Vagina (tissue), 2 donors: ENCODE results near the gene SCYGR1.

ENCODE experiments used
- CTCF ChIP-seq, 3 experiments: fragments of 450-650 bp in 2 of 3; fragments of 200-600 bp in 1 of 3; sonication (generic) in 1 of 3; IDR thresholded peaks; one replicate each; pipeline ENCODE4 v1.5.1; 2017 to 2019; ENCODE audit warnings: antibody characterized with exemption in 3 of 3, mild to moderate bottlenecking in 2 of 3, moderate library complexity in 2 of 3
- POLR2AphosphoS5 ChIP-seq, 2 donors: sonication (generic); formaldehyde crosslinking; IDR thresholded peaks; one replicate each; pipeline ENCODE4 v1.9.0; 2017; ENCODE audit warnings: antibody characterized with exemption in 2 of 2, mild to moderate bottlenecking in 2 of 2, low read depth in 1 of 2; ENCODE audit not compliant: insufficient read depth in 1 of 2

GRCh38 chr2:227402321-227402720 is 14.6 kb upstream of the SCYGR1 start:
- TF ChIP-seq CTCF (IDR thresholded peaks at IDR 0.05) (no peak), POLR2AphosphoS5 (IDR thresholded peaks at IDR 0.05; ENCODE audit: insufficient read depth in 1 of 2, low read depth in 1 of 2) (no peak)
